Astrocyte of the cerebellum (primary cell): ENCODE measurements around the gene TADA2B.

Experiments
- DNase-seq: peaks from one replicate; pipeline ENCODE4 v3.0.0-alpha.2; 2011; ENCODE audit warnings: low read depth
- H3K4me3 ChIP-seq: 2 replicates; pipeline ENCODE4 v1.5.1; 2011; ENCODE audit warnings: mild to moderate bottlenecking, low read depth, low read length, moderate library complexity
- CTCF ChIP-seq: IDR thresholded peaks from 2 replicates; pipeline ENCODE4 v1.5.1; 2012; ENCODE audit warnings: low read length, low read depth, moderate library complexity, mild to moderate bottlenecking; ENCODE audit errors: missing control alignments
- in situ Hi-C: cut with HindIII; loops from 2 replicates; pipeline ENCODE4 v1.10.0; 2017; ENCODE audit warnings: low sequenced_read_pairs

TADA2B gene

GRCh38 chr4:7046971-7047370 lies 3.8 kb downstream of the TADA2B start:
- no peak overlapping the region for H3K4me3 ChIP-seq
- TF ChIP-seq CTCF, result no peak
- in situ Hi-C loops, result no loop called here
- DNase-seq, result no peak

- TF ChIP-seq CTCF, result no peak
- DNase-seq, result no peak
- no peak overlapping the region for H3K4me3 ChIP-seq
- in situ Hi-C loops, result no loop called here
Measured at GRCh38 chr4:7048642-7049041, 5.5 kb downstream of the TADA2B start.

- no peak for TF ChIP-seq CTCF
- in situ Hi-C loops, result no loop called here
- no peak for DNase-seq
- no peak overlapping the region for H3K4me3 ChIP-seq
Measured at GRCh38 chr4:7049295-7049694, 6.1 kb downstream of the TADA2B start.

DNA sequence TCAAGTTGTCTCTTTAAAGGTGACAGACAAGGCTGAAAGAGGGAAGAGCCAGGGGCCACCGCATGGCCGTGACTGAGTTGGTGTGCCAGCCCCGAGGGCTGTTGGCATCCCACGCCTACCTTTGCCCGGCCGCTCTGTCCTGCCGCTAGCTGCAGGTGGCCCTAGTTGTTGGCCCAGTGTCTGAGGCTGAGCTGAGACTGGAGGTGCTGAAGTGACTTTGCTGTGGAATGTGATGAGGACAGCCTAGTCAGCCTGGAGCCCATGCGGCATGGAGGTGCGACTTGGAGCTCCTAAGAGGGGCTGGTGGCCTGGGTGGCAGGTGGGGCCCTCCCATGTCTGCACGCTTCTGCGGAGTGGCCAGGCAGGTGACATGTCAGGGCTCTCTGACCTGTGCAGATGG lies 6.6 kb downstream of the TADA2B start:
- H3K4me3 ChIP-seq, result no peak overlapping the region
- no peak for DNase-seq
- in situ Hi-C loops, result no loop called here
- no peak for TF ChIP-seq CTCF

- TF ChIP-seq CTCF, result no peak
- no peak for DNase-seq
- no peak overlapping the region for H3K4me3 ChIP-seq
- in situ Hi-C loops, result no loop called here
Measured at GRCh38 chr4:7050481-7051143, 7.4 kb downstream of the TADA2B start.

DNA sequence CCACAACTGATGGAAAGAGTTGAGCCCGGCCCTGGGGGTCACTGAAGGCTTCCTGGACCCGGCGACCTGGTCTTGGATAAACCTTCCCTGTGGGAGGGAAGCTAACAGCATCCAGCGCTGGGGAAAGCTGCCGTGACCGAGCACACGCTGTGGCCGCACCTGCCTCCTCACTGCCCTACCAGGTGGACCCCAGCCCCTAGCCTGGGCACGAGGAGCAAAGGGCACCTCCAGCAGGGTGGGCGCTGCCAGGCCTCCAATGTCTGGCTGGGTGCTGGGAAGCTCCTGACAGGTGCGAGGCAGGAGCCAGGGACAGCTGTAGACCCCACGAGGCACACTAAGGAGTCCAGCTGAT lies 7.9 kb downstream of the TADA2B start:
- no peak for DNase-seq
- no peak for TF ChIP-seq CTCF

DNA sequence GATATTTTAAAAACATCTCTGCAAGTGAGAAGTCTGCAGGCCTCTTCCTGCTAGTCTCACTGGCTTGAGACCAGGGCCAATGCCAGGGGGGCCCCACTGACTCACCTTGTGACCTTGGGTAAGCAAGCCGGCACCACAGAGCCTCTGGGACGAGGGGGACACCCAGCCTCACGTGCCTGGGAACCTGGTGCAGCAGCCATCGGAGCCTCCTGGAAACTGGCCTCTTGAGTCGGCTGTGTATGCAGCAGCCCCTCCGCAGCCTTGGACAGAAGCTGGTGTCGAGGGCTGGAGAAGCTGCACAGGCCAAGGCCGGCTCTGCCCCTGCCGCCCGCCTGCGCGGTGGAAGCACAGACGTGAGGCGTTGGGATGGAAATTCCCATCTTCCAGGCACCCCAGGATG lies 8.7 kb downstream of the TADA2B start:
- in situ Hi-C loops, result no loop called here
- no peak for TF ChIP-seq CTCF
- DNase-seq, result no peak
- no peak overlapping the region for H3K4me3 ChIP-seq

More for the DNA sequence above, 7.9 kb downstream of the TADA2B start:
- in situ Hi-C loops, result no loop called here
- no peak overlapping the region for H3K4me3 ChIP-seq
